Testis (tissue), 2 donors: ENCODE measurements around the gene RPL36.

Source experiments
- POLR2A ChIP-seq: fragments of 450-650 bp; IDR thresholded peaks from one replicate; pipeline ENCODE4 v1.6.1; 2017; ENCODE audit warnings: antibody characterized with exemption, mild to moderate bottlenecking, moderate library complexity
- TF ChIP-seq, protein P1 (sequence below), 3 experiments: fragments of 450-650 bp in 2 of 3; fragments of 200-600 bp in 1 of 3; sonication (generic) in 1 of 3; IDR thresholded peaks; one replicate each; pipeline ENCODE4 v1.5.1; 2016 to 2019; ENCODE audit warnings: antibody characterized with exemption in 3 of 3, mild to moderate bottlenecking in 2 of 3, moderate library complexity in 1 of 3

- TF ChIP-seq, protein P1, sequence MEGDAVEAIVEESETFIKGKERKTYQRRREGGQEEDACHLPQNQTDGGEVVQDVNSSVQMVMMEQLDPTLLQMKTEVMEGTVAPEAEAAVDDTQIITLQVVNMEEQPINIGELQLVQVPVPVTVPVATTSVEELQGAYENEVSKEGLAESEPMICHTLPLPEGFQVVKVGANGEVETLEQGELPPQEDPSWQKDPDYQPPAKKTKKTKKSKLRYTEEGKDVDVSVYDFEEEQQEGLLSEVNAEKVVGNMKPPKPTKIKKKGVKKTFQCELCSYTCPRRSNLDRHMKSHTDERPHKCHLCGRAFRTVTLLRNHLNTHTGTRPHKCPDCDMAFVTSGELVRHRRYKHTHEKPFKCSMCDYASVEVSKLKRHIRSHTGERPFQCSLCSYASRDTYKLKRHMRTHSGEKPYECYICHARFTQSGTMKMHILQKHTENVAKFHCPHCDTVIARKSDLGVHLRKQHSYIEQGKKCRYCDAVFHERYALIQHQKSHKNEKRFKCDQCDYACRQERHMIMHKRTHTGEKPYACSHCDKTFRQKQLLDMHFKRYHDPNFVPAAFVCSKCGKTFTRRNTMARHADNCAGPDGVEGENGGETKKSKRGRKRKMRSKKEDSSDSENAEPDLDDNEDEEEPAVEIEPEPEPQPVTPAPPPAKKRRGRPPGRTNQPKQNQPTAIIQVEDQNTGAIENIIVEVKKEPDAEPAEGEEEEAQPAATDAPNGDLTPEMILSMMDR (IDR thresholded peaks at IDR 0.05) = peak; percentile 91 to 99 (median 95)
- no peak for TF ChIP-seq POLR2A
Observed at GRCh38 chr19:5719961-5720790, 30.1 kb downstream of the RPL36 start, which contains the start of the genes CATSPERD and LONP1.
